BJ (cell line): ENCODE results near the gene CYP46A1. TPM values are rescaled to one million over a fixed set of nuclear protein-coding genes. Genes with fewer than 3 reads are reported as not detected.

ENCODE experiments used
- CTCF ChIA-PET: fragments of 350-600 bp; formaldehyde crosslinking; extraction: SDS; loops from one replicate; lab custom pipeline; 2021; ENCODE audit warnings: antibody characterized with exemption, inconsistent platforms; lab: Yijun Ruan, JAX
- POLR2A ChIA-PET: fragments of 300-600 bp; sonication (Branson Sonifier 250); formaldehyde crosslinking; extraction: SDS; loops from one replicate; lab custom pipeline; 2021; ENCODE audit warnings: antibody characterized with exemption; lab: Charles Lee
- DNase-seq: peaks from one replicate; pipeline ENCODE4 v3.0.0-alpha.2; 2011; ENCODE audit warnings: low read depth
- H3K27me3 ChIP-seq: 2 replicates; pipeline ENCODE4 v1.6.0; 2011; ENCODE audit warnings: low read length; ENCODE audit not compliant: control insufficient read depth, insufficient read depth
- H3K36me3 ChIP-seq: 2 replicates; pipeline ENCODE4 v1.5.1; 2011; ENCODE audit warnings: low read length; ENCODE audit not compliant: control insufficient read depth, insufficient read depth
- H3K4me3 ChIP-seq: 2 replicates; pipeline ENCODE4 v1.5.1; 2011; ENCODE audit warnings: low read depth, mild to moderate bottlenecking, control low read depth, low read length
- CTCF ChIP-seq: IDR thresholded peaks from 2 replicates; pipeline ENCODE4 v1.5.1; 2011; ENCODE audit warnings: low read depth, mild to moderate bottlenecking, control low read depth, inconsistent platforms, low read length, moderate library complexity; ENCODE audit not compliant: insufficient read depth
- polyA plus RNA-seq: library from polyadenylated mRNA; depleted of rRNA; stranded (reverse); fragments of >200 nt; gene quantifications from 2 replicates; pipeline ENCODE4 v1.2.3, GENCODE V29; 2011

CYP46A1 gene
- polyA plus RNA-seq, 1 experiment: 0.06 TPM

DNA sequence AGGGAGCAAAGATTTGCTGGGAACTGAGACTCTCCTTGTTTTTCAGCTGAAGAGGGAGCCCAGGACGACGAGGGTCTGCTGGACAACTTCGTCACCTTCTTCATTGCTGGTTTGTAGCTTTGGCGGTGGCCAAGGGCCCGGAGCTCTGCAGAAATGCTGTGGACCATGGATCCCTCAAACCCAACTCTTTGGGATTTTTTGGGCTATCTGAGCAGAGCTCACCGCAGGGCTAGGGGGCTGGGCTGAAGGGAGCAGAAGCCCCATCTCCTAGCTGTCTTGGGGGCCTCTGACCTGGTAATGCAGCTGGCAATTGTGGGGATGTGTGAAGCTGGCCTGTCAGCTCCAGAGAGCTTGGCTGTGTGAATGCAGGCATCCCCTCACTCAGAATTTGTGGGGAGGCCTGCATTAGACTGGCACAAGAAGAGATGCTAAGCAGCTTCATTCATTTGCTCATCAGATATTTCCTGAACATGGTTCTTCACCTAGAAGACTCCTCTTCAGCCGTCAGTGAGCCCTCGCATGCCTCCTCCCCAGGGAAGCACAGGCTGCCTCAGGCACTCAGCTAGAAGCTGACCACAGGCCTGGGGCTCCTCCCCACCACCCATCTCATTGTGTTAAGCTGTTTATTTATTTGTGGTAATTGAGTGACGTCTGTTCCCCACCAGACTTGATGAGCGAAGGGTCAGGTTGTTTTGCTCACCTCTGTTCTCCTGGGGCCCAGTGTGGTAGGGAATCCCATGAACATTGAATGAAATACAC is 32.2 kb downstream of the CYP46A1 start:
- Histone ChIP-seq H3K27me3 (peaks cover 8% of the 10 kb centered on the region), H3K36me3 (no peaks in the 10 kb centered on the region), H3K4me3 (no peak overlapping the region)
- ChIA-PET CTCF (interaction anchor here (1.0 to 3.1 kb wide), 6 partner anchors 9 to 28 kb away, joined by 3 to 14 read pairs (median 4); no protein-coding TSS in a partner anchor), POLR2A (no interaction called here)
- no peak for TF ChIP-seq CTCF
- DNase-seq: no peak

- Histone ChIP-seq H3K36me3 (no peaks in the 10 kb centered on the region), H3K27me3 (peaks cover 8% of the 10 kb centered on the region), H3K4me3 (no peak overlapping the region)
- POLR2A ChIA-PET: no interaction called here
- CTCF ChIA-PET: interaction anchor here (1.0 to 3.1 kb wide), 6 partner anchors 9 to 29 kb away, joined by 3 to 14 read pairs (median 4); no protein-coding TSS in a partner anchor
- no peak for DNase-seq
- TF ChIP-seq CTCF: no peak
Measured at GRCh38 chr14:99716850-99717681, 33.0 kb downstream of the CYP46A1 start.

GRCh38 chr14:99717682-99718013 is 33.5 kb downstream of the CYP46A1 start:
- ChIA-PET POLR2A (no interaction called here), CTCF (interaction anchor here (0.6 to 2.3 kb wide), 4 partner anchors 12 to 220 kb away, joined by 3 to 10 read pairs (median 4); no protein-coding TSS in a partner anchor)
- Histone ChIP-seq H3K36me3 (no peaks in the 10 kb centered on the region), H3K27me3 (peaks cover 8% of the 10 kb centered on the region), H3K4me3 (no peak overlapping the region)
- no peak for TF ChIP-seq CTCF
- DNase-seq: no peak

- Histone ChIP-seq H3K27me3 (peaks cover 8% of the 10 kb centered on the region), H3K4me3 (no peak overlapping the region), H3K36me3 (no peaks in the 10 kb centered on the region)
- no peak for TF ChIP-seq CTCF
- CTCF ChIA-PET: interaction anchor here (0.6 to 1.4 kb wide), 4 partner anchors 11 to 219 kb away, joined by 3 to 7 read pairs (median 4); no protein-coding TSS in a partner anchor
- POLR2A ChIA-PET: no interaction called here
- no peak for DNase-seq
Measured at GRCh38 chr14:99718031-99718810, 34.1 kb downstream of the CYP46A1 start.
